IMR-90 (cell line): ENCODE measurements around the gene HOXA3. TPM values are rescaled to one million over a fixed set of nuclear protein-coding genes. Genes with fewer than 3 reads are reported as not detected.
A peak's percentile ranks its signal among the peaks of the same experiment; 100 is the strongest.

ENCODE experiments used
- ATAC-seq: fragments of 200-7000 bp; cut with Tn5 transposase; 2 replicates; pipeline ENCODE4 v1.9.1; 2020; ENCODE audit warnings: low read depth, mild to moderate bottlenecking, moderate library complexity
- BruUV-seq: library from RNA; stranded (reverse); fragments of 400-500 nt; replicated peaks from 2 replicates; lab custom pipeline; 2021; lab: Mats Ljungman, UMichigan
- CTCF ChIA-PET: fragments of 300-600 bp; formaldehyde crosslinking; extraction: SDS; loops from one replicate; lab custom pipeline; 2021; ENCODE audit warnings: antibody characterized with exemption; lab: Yijun Ruan, JAX
- POLR2A ChIA-PET: fragments of 300-600 bp; sonication (Branson Sonifier 250); formaldehyde crosslinking; loops from one replicate; lab custom pipeline; 2022; ENCODE audit warnings: antibody characterized with exemption; ENCODE audit not compliant: unreplicated experiment; lab: Charles Lee
- DNase-seq: peaks from one replicate; pipeline ENCODE4 v3.0.0; 2013
- H2AFZ ChIP-seq: replicated peaks from 2 replicates; pipeline ENCODE3; 2013; ENCODE audit warnings: low read length, mild to moderate bottlenecking; ENCODE audit not compliant: poor library complexity
- H2AK5ac ChIP-seq: 2 replicates; pipeline ENCODE4 v1.6.1; 2013; ENCODE audit warnings: low read depth, low read length, inconsistent platforms
- H2AK9ac ChIP-seq: replicated peaks from 2 replicates; pipeline ENCODE3; 2013; ENCODE audit warnings: mild to moderate bottlenecking, low read depth, low read length, moderate library complexity; ENCODE audit not compliant: poor library complexity
- H2BK120ac ChIP-seq: 2 replicates; pipeline ENCODE4 v1.6.1; 2013; ENCODE audit warnings: low read depth, low read length, inconsistent platforms
- H2BK15ac ChIP-seq: 3 replicates; pipeline ENCODE4 v1.6.1; 2013; ENCODE audit warnings: low read depth, low read length, inconsistent platforms
- H2BK20ac ChIP-seq: 2 replicates; pipeline ENCODE4 v1.6.1; 2013; ENCODE audit warnings: low read depth, mild to moderate bottlenecking, inconsistent platforms, low read length, moderate library complexity
- H2BK5ac ChIP-seq: 2 replicates; pipeline ENCODE4 v1.6.1; 2013; ENCODE audit warnings: mild to moderate bottlenecking, low read depth, low read length, inconsistent platforms; ENCODE audit not compliant: poor library complexity, severe bottlenecking
- H3K14ac ChIP-seq: replicated peaks from 2 replicates; pipeline ENCODE4 v1.6.1; 2013; ENCODE audit warnings: low read depth, low read length, inconsistent platforms
- H3K18ac ChIP-seq: 2 replicates; pipeline ENCODE4 v1.6.1; 2013; ENCODE audit warnings: low read depth, low read length, control low read depth
- H3K23ac ChIP-seq: 2 replicates; pipeline ENCODE4 v1.6.1; 2013; ENCODE audit warnings: low read depth, low read length, inconsistent platforms
- H3K27ac ChIP-seq: 2 replicates; pipeline ENCODE4 v1.5.1; 2013; ENCODE audit warnings: mild to moderate bottlenecking, control low read depth, low read length; ENCODE audit not compliant: insufficient read depth
- H3K27me3 ChIP-seq: 2 replicates; pipeline ENCODE4 v1.6.1; 2013; ENCODE audit warnings: low read length; ENCODE audit not compliant: control insufficient read depth, insufficient read depth
- H3K36me3 ChIP-seq: 2 replicates; pipeline ENCODE4 v1.6.1; 2013; ENCODE audit warnings: low read length, mixed read lengths; ENCODE audit not compliant: control insufficient read depth, insufficient read depth
- H3K4ac ChIP-seq: 2 replicates; pipeline ENCODE4 v1.6.1; 2013; ENCODE audit warnings: low read depth, low read length, inconsistent platforms
- H3K4me1 ChIP-seq: 2 replicates; pipeline ENCODE4 v1.6.1; 2013; ENCODE audit warnings: low read length, mixed read lengths; ENCODE audit not compliant: control insufficient read depth, insufficient read depth
- H3K4me2 ChIP-seq: 2 replicates; pipeline ENCODE4 v1.6.1; 2013; ENCODE audit warnings: low read depth, mild to moderate bottlenecking, control low read depth, low read length, moderate library complexity
- H3K4me3 ChIP-seq: 2 replicates; pipeline ENCODE4 v1.5.1; 2013; ENCODE audit warnings: low read depth, mild to moderate bottlenecking, control low read depth, low read length, moderate library complexity; ENCODE audit not compliant: insufficient read depth
- H3K56ac ChIP-seq: 2 replicates; pipeline ENCODE4 v1.6.1; 2013; ENCODE audit warnings: low read length, inconsistent platforms; ENCODE audit not compliant: insufficient read depth; ENCODE audit errors: extremely low read depth
- H3K79me1 ChIP-seq, 2 experiments: 2 replicates each; pipeline ENCODE4 v1.6.1; 2013; ENCODE audit warnings: low read length in 2 of 2, inconsistent platforms in 1 of 2, low read depth in 1 of 2
- H3K9ac ChIP-seq: 2 replicates; pipeline ENCODE4 v1.6.1; 2013; ENCODE audit warnings: low read depth, low read length, control low read depth
- H3K9me1 ChIP-seq: 2 replicates; pipeline ENCODE4 v1.6.1; 2013; ENCODE audit warnings: low read length, inconsistent platforms; ENCODE audit not compliant: insufficient read depth
- H3K9me3 ChIP-seq: 2 replicates; pipeline ENCODE4 v1.6.1; 2013; ENCODE audit warnings: low read length; ENCODE audit not compliant: control insufficient read depth, insufficient read depth
- H4K20me1 ChIP-seq: 2 replicates; pipeline ENCODE4 v1.6.1; 2013; ENCODE audit warnings: low read length, inconsistent platforms; ENCODE audit not compliant: insufficient read depth
- H4K5ac ChIP-seq: 2 replicates; pipeline ENCODE4 v1.6.1; 2013; ENCODE audit warnings: mild to moderate bottlenecking, low read depth, low read length, control low read depth
- H4K8ac ChIP-seq, 2 experiments: 2 replicates each; pipeline ENCODE4 v1.6.1; 2013; ENCODE audit warnings: low read depth in 2 of 2, low read length in 2 of 2, control low read depth in 1 of 2, inconsistent platforms in 1 of 2
- H4K91ac ChIP-seq: 2 replicates; pipeline ENCODE4 v1.6.1; 2013; ENCODE audit warnings: low read depth, low read length, inconsistent platforms; ENCODE audit not compliant: insufficient read depth
- CTCF ChIP-seq: conservative IDR thresholded peaks from 2 replicates; pipeline ENCODE4 v1.5.1; 2012; ENCODE audit warnings: mild to moderate bottlenecking, low read depth, low read length, improper control_type of control experiment
- MXI1 ChIP-seq: IDR thresholded peaks from 2 replicates; pipeline ENCODE4 v1.6.1; 2012; ENCODE audit warnings: low read depth, mild to moderate bottlenecking, low read length, moderate library complexity, borderline replicate concordance
- WGBS, 2 experiments: methylation state at CpG; one replicate each; pipeline versions ENCODE4 v1.1.5 to v1.1.7; 2013; ENCODE audit warnings: missing lambda C conversion rate in 2 of 2; ENCODE audit not compliant: insufficient read length in 1 of 2; ENCODE audit errors: extremely low coverage in 2 of 2; 5-methylcytosine and 5-hydroxymethylcytosine counted together
- dilution Hi-C: fragments of 300-500 bp; cut with HindIII; formaldehyde crosslinking; loops from one replicate; pipeline ENCODE4 v1.14.3; 2018; ENCODE audit warnings: low sequenced_read_pairs; ENCODE audit not compliant: unreplicated experiment
- in situ Hi-C: fragments of 300-500 bp; cut with MboI; formaldehyde crosslinking; loops from 3 replicates; pipeline ENCODE4 v1.14.3; 2019; ENCODE audit warnings: low sequenced_read_pairs, inconsistent platforms, mixed read lengths
- intact Hi-C: fragments of 100-400 bp; cut with micrococcal nuclease; formaldehyde crosslinking; loops from 2 replicates; pipeline ENCODE4 v1.10.0; 2022
- polyA plus RNA-seq, 3 experiments: library from polyadenylated mRNA; depleted of rRNA; stranded (reverse); fragments of >200 nt; gene quantifications; 2 replicates each; pipeline ENCODE4 v1.2.3, GENCODE V29; 2012; ENCODE audit warnings: low replicate concordance in 1 of 3
- total RNA-seq: library from RNA; depleted of rRNA; stranded (reverse); fragments of >200 nt; gene quantifications from 2 replicates; pipeline ENCODE4 v1.2.3, GENCODE V29; 2012

Gene HOXA3
- total and polyA plus RNA-seq, 2 of the 4 experiments (the other 2 are of a cell fraction) = 0.90 to 5.4 TPM

DNA sequence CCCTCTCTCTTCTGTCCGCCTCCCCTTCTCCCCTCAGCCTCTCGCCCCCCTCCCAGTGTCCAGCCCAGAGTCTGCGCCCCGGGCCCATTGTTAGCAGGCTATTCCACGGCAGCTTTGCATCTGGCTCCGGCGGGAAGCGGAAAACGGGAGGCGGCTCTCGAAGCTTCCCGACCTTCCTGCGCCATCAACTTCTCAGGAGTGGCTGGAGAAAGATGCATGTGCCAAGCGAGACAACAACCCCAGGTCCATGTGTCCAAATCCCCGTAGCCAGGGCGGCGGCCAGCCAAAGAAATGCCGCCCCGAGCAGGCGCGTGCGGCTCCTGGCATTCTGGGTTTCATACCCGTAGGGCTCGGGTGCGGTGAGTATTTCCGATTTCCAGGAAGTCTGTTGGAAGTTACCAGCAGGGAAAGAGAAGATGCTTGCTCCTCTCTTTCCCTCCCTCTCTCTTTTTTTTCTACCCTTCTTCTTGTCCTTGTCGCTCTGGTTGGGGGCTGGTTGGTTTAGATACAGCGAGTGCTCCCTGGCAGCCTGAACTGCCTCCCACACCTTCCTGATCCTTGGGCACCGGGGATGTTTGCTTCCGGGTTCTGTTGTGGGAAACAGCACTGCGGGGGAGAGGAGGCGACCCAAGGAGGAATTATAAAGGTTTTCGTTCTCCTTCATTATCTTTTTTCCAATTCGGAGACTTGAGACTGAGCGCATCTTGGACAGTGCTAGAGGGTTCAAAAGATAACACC is 48.7 kb downstream of the HOXA3 start:
- ATAC-seq = no peak
- dilution Hi-C loops = no loop called here
- peaks cover 0 to 20% of the 10 kb centered on the region in 2 experiments; a peak in 2 of 4 replicates for H3K79me1 ChIP-seq

More for the DNA sequence above, 48.7 kb downstream of the HOXA3 start:
- in situ Hi-C loops (loop anchor here (5.0 to 10.0 kb wide), 4 partner anchors 39 to 1241 kb away; partner anchors contain the start of gene HOXA5), intact Hi-C loops (loop anchor here (1.0 kb wide), 1 partner anchor 12 kb away; no protein-coding TSS in a partner anchor)
- Histone ChIP-seq H2BK5ac (peak overlapping the region; percentile 95), H3K9ac (peak overlapping the region; percentile 93), H3K23ac (peak overlapping the region; percentile 96), H2AK9ac (peak overlapping the region; percentile 85), H3K4me1 (peaks cover 36% of the 10 kb centered on the region), H2BK20ac (peak overlapping the region; percentile 82), H3K27me3 (no peaks in the 10 kb centered on the region), H3K9me3 (no peaks in the 10 kb centered on the region), H3K36me3 (peaks cover 12% of the 10 kb centered on the region), H3K9me1 (no peaks in the 10 kb centered on the region), H3K4ac (peak overlapping the region; percentile 91), H3K4me3 (peak overlapping the region; percentile 52), H2AK5ac (peak overlapping the region; percentile 76), H2AFZ (peak overlapping the region; percentile 88), H4K8ac (peak overlapping the region; percentile 20 to 84), H3K18ac (peak overlapping the region; percentile 84), H2BK15ac (peak overlapping the region; percentile 80; the same call in 2 of the 3 replicates), H2BK120ac (peak overlapping the region; percentile 84), H3K14ac (peak overlapping the region; percentile 81), H4K20me1 (0 out of 2 replicates have a peak, but pooled peaks cover 5% of the 10 kb centered on the region), H4K91ac (peak overlapping the region; percentile 86), H3K56ac (peak overlapping the region; percentile 76), H3K27ac (peak overlapping the region; percentile 96), H4K5ac (peak overlapping the region; percentile 82), H3K4me2 (peak overlapping the region; percentile 96)
- ChIA-PET POLR2A (no interaction called here), CTCF (no interaction called here)
- 8% methylated on average over 8 of the region's 35 CpGs; no CpG with 5 or more reads in 1 of the 2 experiments for WGBS, 2 experiments
- BruUV-seq = no TSS peak
- TF ChIP-seq MXI1 (peak; percentile 31; the same call in 1 of the 2 replicates), CTCF (no peak)
- peak; percentile 44 for DNase-seq
